Activated CD8-positive, alpha-beta T cell treated with anti-CD3 and anti-CD28 coated beads for 36 hours (primary cell): ENCODE results near the gene OR10G8. TPM values are rescaled to one million over a fixed set of nuclear protein-coding genes. Genes with fewer than 3 reads are reported as not detected.

ENCODE experiments used
- ATAC-seq: fragments of 200-7000 bp; cut with Tn5 transposase; one replicate; pipeline ENCODE4 v1.10.0; 2021; ENCODE audit warnings: mild to moderate bottlenecking, moderate library complexity
- CTCF ChIA-PET: fragments of 350-600 bp; sonication (Branson Sonifier 250); formaldehyde crosslinking; loops from one replicate; lab custom pipeline; 2021; ENCODE audit warnings: antibody characterized with exemption; lab: Charles Lee
- POLR2A ChIA-PET: fragments of 350-600 bp; sonication (Branson Sonifier 250); formaldehyde crosslinking; loops from one replicate; lab custom pipeline; 2021; ENCODE audit warnings: antibody characterized with exemption; lab: Charles Lee
- DNase-seq: peaks from one replicate; pipeline ENCODE4 v3.0.0-alpha.2; 2020
- H3K27ac Mint-ChIP-seq: one replicate; pipeline ENCODE4 v1.8.0; 2021; ENCODE audit warnings: mild to moderate bottlenecking, mixed read lengths
- H3K27me3 Mint-ChIP-seq: one replicate; pipeline ENCODE4 v1.8.0; 2021; ENCODE audit warnings: mixed read lengths
- H3K36me3 Mint-ChIP-seq: one replicate; pipeline ENCODE4 v1.8.0; 2021; ENCODE audit warnings: low read depth, mixed read lengths
- H3K4me1 Mint-ChIP-seq: one replicate; pipeline ENCODE4 v1.8.0; 2021; ENCODE audit warnings: low read depth, mixed read lengths
- H3K4me3 Mint-ChIP-seq: one replicate; pipeline ENCODE4 v1.8.0; 2021; ENCODE audit warnings: mild to moderate bottlenecking, moderate library complexity, mixed read lengths
- H3K9me3 Mint-ChIP-seq: one replicate; pipeline ENCODE4 v1.8.0; 2021; ENCODE audit warnings: mixed read lengths
- intact Hi-C: fragments of 100-400 bp; cut with micrococcal nuclease; formaldehyde crosslinking; loops from one replicate; pipeline ENCODE4 v1.10.0; 2022
- total RNA-seq, 2 experiments: library from RNA; stranded (reverse); gene quantifications; one replicate each; pipeline ENCODE4 v1.2.3, GENCODE V29; 2021
- TF ChIP-seq, protein P1 (sequence below): fragments of 200-600 bp; IDR thresholded peaks from one replicate; pipeline ENCODE4 v1.8.0; 2022; ENCODE audit warnings: antibody characterized with exemption, mild to moderate bottlenecking

OR10G8 gene
- total RNA-seq, 2 experiments from 2014 or later = not detected

DNA sequence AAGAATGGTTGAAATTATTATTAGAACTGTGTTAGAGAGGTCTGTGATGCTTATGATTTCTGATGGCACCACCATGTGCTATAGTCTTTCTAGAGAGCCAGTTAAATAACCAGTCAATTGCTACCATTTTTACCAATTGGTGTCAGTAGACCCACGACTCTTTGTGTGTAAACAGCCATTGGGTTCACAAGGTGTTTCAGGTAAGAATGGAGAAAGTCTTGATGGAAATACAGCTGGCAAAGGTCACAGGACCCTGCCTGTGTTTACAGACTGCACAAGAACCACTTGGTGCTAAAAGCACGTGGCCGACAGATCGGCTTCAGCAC lies 45.0 kb downstream of the OR10G8 start:
- no peak overlapping the region for H3K27ac Mint-ChIP-seq
- POLR2A ChIA-PET = no interaction called here
- TF ChIP-seq, protein P1, sequence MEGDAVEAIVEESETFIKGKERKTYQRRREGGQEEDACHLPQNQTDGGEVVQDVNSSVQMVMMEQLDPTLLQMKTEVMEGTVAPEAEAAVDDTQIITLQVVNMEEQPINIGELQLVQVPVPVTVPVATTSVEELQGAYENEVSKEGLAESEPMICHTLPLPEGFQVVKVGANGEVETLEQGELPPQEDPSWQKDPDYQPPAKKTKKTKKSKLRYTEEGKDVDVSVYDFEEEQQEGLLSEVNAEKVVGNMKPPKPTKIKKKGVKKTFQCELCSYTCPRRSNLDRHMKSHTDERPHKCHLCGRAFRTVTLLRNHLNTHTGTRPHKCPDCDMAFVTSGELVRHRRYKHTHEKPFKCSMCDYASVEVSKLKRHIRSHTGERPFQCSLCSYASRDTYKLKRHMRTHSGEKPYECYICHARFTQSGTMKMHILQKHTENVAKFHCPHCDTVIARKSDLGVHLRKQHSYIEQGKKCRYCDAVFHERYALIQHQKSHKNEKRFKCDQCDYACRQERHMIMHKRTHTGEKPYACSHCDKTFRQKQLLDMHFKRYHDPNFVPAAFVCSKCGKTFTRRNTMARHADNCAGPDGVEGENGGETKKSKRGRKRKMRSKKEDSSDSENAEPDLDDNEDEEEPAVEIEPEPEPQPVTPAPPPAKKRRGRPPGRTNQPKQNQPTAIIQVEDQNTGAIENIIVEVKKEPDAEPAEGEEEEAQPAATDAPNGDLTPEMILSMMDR = peak; percentile 25

DNA sequence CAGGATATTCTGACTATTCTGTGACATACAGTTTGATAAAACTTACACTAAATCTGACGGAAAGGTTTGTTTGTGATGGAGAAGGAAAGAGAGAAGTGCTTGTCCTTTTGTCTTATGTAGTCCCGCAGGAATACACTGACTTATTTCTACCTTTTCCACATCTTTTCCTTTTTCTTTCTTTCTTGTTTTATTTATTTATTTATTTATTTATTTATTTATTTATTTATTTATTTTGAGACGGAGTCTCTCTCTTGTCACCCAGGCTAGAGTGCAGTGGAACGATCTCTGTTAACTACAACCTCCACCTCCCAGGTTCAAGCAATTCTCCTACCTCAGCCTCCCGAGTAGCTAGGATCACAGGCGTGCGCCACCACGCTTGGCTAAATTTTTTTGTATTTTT lies 45.5 kb downstream of the OR10G8 start:
- no peak overlapping the region for H3K27ac Mint-ChIP-seq
- H3K27me3 Mint-ChIP-seq = peaks cover 22% of the 10 kb centered on the region
- ATAC-seq = no peak
- no peak overlapping the region for H3K4me3 Mint-ChIP-seq
- no peaks in the 10 kb centered on the region for H3K36me3 Mint-ChIP-seq
- no peaks in the 10 kb centered on the region for H3K9me3 Mint-ChIP-seq
- CTCF ChIA-PET = interaction anchor here (0.9 to 10.5 kb wide), 20 partner anchors 8 to 514 kb away, joined by 3 to 108 read pairs (median 5); no protein-coding TSS in a partner anchor
- DNase-seq = no peak
- intact Hi-C loops = loop anchor here (5.0 kb wide), 1 partner anchor 515 kb away; no protein-coding TSS in a partner anchor
- TF ChIP-seq, protein P1 = no peak
- peaks cover 28% of the 10 kb centered on the region for H3K4me1 Mint-ChIP-seq
- POLR2A ChIA-PET = no interaction called here

More for the DNA sequence above, 45.0 kb downstream of the OR10G8 start:
- intact Hi-C loops = loop anchor here (1.0 to 5.0 kb wide), 2 partner anchors 124 to 516 kb away; no protein-coding TSS in a partner anchor
- Mint-ChIP-seq H3K9me3 (no peaks in the 10 kb centered on the region), H3K36me3 (no peaks in the 10 kb centered on the region), H3K4me1 (peaks cover 28% of the 10 kb centered on the region), H3K27me3 (peaks cover 23% of the 10 kb centered on the region), H3K4me3 (no peak overlapping the region)
- ATAC-seq (no peak), DNase-seq (no peak)
- CTCF ChIA-PET = interaction anchor here (0.6 to 10.5 kb wide), 28 partner anchors 9 to 514 kb away, joined by 3 to 108 read pairs (median 4); partner anchors contain the start of gene OR8G1

DNA sequence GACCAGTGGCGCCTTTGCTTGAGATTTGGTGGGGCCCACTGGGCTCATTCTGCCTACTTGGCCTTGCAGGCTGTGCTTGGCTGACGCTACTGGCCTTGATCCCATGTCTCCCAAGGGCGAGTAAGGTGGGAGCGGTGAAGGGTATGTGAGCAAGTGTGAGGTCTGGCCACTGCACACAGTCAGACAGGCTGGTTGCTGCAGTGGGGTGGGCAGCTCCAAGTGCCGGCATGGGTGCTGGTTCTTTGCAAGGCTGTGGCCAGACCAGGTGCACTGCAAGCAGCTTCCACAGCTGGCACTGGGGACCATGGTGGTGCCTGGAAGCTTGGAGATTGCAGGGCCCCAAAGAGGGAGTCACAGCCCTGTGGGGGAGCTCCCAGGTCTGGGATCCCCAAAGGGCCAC lies 48.0 kb downstream of the OR10G8 start:
- POLR2A ChIA-PET = no interaction called here
- peaks cover 21% of the 10 kb centered on the region for H3K27me3 Mint-ChIP-seq
- DNase-seq (no peak), ATAC-seq (no peak)
- TF ChIP-seq, protein P1 = no peak
- no peak overlapping the region for H3K4me3 Mint-ChIP-seq
- H3K36me3 Mint-ChIP-seq = no peaks in the 10 kb centered on the region
- H3K9me3 Mint-ChIP-seq = no peaks in the 10 kb centered on the region
- no peak overlapping the region for H3K27ac Mint-ChIP-seq
- CTCF ChIA-PET = interaction anchor here (10.5 kb wide), 1 partner anchor 119 kb away, joined by 108 read pairs; no protein-coding TSS in a partner anchor
- intact Hi-C loops = loop anchor here (5.0 kb wide), 1 partner anchor 513 kb away; no protein-coding TSS in a partner anchor
- peaks cover 19% of the 10 kb centered on the region for H3K4me1 Mint-ChIP-seq

DNA sequence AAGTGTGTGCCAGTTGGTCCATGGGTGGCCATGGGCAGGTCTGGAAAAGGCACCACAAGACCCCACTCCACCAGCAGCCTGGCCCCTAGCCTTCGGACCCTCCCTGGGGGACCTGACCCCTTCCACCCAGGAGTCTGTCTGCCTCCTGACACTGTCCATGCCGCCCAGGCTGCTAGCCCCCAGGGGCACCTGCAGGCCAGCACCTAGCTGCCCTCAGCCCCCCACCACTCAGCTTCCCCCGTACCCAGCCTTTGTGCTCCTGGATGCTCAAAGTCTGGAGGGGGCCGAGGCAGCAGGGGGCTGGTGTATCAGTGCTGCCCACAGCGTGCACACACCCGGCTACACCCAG lies 48.9 kb downstream of the OR10G8 start:
- no peak overlapping the region for H3K27ac Mint-ChIP-seq
- DNase-seq (no peak), ATAC-seq (no peak)
- ChIA-PET POLR2A (interaction anchor here (0.5 to 0.6 kb wide), 2 partner anchors 58 to 113 kb away, joined by 3 read pairs; no protein-coding TSS in a partner anchor), CTCF (interaction anchor here (0.6 to 10.5 kb wide), 2 partner anchors 114 to 118 kb away, joined by 3 to 108 read pairs; no protein-coding TSS in a partner anchor)
- TF ChIP-seq, protein P1 = no peak
- H3K9me3 Mint-ChIP-seq = no peaks in the 10 kb centered on the region
- peaks cover 13% of the 10 kb centered on the region for H3K4me1 Mint-ChIP-seq
- intact Hi-C loops = no loop called here
- H3K27me3 Mint-ChIP-seq = peaks cover 22% of the 10 kb centered on the region
- H3K4me3 Mint-ChIP-seq = no peak overlapping the region
- no peaks in the 10 kb centered on the region for H3K36me3 Mint-ChIP-seq

DNA sequence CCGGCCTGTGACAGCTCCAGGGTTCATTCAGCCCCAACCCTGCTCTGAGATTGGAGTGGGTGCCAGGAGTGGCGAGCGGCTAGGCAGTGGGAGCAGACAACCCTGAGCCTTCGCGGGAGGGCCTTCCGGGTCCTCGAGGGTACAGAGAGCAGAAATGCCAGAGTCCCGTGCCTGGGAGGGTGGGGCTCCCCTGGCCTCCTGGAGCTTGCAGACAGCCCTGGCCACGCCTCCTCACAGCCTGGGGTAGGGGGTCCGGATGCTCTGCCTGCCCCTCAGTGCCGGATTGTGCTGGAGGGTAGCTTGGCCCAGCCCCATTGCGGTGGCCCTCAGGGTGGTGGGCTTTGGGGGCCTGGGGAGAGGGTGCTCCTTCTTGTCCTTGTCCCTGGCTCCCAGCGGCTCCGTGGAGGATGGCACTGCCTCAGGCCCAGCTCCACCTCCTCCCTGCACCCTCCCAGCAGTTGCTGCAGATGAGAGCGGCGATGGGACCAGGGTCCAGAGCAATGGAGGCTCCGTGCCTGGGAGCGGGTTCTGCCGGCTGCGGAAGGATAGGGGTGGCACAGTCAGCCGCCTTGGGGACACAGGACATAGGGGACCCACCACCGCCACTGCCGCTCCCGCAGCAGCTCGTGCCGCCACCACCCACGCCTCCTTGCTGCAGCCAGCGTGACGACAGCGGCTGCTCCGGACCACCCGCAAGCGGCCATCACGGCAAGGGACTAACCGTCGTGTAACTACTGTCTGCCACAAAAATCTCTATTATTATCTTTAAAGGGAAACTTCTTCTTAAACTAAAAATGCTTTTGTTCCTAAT lies 49.4 kb downstream of the OR10G8 start:
- Mint-ChIP-seq H3K27ac (no peak overlapping the region), H3K9me3 (no peaks in the 10 kb centered on the region), H3K27me3 (peaks cover 22% of the 10 kb centered on the region), H3K4me3 (peak overlapping the region; percentile 37), H3K4me1 (peaks cover 10% of the 10 kb centered on the region), H3K36me3 (no peaks in the 10 kb centered on the region)
- CTCF ChIA-PET = interaction anchor here (10.5 kb wide), 1 partner anchor 117 kb away, joined by 108 read pairs; no protein-coding TSS in a partner anchor
- POLR2A ChIA-PET = interaction anchor here (0.5 kb wide), 1 partner anchor 59 kb away, joined by 3 read pairs; no protein-coding TSS in a partner anchor
- ATAC-seq (peak; percentile 52), DNase-seq (peak; percentile 32)
- TF ChIP-seq, protein P1 = no peak
- intact Hi-C loops = no loop called here
